ENCODE measurements around the gene SNAPIN. TPM values are rescaled to one million over a fixed set of nuclear protein-coding genes. Genes with fewer than 3 reads are reported as not detected.

SNAPIN gene
- total RNA-seq, 4 donors from 2014 or later, result 58.9 to 77.4 (median 69.4) TPM

DNA sequence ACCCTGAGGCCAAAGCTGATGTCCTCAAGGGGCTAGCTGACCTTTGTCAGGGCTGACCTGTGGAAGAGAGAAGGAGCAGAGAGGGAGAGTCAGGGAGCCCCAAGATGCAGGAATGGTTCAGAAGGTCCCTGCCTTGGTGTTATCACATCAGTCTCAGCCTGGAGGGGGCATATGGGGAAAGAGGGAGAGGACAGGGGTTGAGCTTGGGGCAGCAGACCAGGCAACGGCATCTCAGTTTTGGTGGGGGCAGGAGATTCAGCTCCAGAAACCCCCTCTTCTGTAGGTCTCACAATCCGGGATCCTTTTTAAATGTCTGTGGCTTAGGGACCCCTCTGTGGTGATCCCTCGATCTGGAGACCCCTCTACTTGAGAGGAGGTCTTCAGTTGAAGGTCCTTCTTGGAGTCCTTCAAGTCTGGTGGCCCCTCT is 32.0 kb upstream of the SNAPIN start:
- no peaks in the 10 kb centered on the region for H3K9me3 ChIP-seq
- no peak for ATAC-seq
- peak overlapping the region; percentile 60 to 91 (median 86) for H3K27ac ChIP-seq
- peak overlapping the region; percentile 46 to 61 for H3K4me3 ChIP-seq
- H3K4me1 ChIP-seq, result peaks cover 0 to 55% (median 15%) of the 10 kb centered on the region in 3 donors
- TF ChIP-seq, protein P1, sequence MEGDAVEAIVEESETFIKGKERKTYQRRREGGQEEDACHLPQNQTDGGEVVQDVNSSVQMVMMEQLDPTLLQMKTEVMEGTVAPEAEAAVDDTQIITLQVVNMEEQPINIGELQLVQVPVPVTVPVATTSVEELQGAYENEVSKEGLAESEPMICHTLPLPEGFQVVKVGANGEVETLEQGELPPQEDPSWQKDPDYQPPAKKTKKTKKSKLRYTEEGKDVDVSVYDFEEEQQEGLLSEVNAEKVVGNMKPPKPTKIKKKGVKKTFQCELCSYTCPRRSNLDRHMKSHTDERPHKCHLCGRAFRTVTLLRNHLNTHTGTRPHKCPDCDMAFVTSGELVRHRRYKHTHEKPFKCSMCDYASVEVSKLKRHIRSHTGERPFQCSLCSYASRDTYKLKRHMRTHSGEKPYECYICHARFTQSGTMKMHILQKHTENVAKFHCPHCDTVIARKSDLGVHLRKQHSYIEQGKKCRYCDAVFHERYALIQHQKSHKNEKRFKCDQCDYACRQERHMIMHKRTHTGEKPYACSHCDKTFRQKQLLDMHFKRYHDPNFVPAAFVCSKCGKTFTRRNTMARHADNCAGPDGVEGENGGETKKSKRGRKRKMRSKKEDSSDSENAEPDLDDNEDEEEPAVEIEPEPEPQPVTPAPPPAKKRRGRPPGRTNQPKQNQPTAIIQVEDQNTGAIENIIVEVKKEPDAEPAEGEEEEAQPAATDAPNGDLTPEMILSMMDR (IDR thresholded peaks at IDR 0.05), result no peak
- TF ChIP-seq POLR2A (IDR thresholded peaks at IDR 0.05) (no peak), POLR2AphosphoS5 (IDR thresholded peaks at IDR 0.05) (no peak), EP300 (IDR thresholded peaks at IDR 0.05) (no peak)
- no peaks in the 10 kb centered on the region for H3K27me3 ChIP-seq
- peaks cover 0 to 29% of the 10 kb centered on the region in 2 donors for H3K36me3 ChIP-seq
- WGBS, 2 donors (ENCODE audit: low coverage in 1 of 2), result 14 to 67% methylated on average over 2 to 3 of the region's 3 CpGs

DNA sequence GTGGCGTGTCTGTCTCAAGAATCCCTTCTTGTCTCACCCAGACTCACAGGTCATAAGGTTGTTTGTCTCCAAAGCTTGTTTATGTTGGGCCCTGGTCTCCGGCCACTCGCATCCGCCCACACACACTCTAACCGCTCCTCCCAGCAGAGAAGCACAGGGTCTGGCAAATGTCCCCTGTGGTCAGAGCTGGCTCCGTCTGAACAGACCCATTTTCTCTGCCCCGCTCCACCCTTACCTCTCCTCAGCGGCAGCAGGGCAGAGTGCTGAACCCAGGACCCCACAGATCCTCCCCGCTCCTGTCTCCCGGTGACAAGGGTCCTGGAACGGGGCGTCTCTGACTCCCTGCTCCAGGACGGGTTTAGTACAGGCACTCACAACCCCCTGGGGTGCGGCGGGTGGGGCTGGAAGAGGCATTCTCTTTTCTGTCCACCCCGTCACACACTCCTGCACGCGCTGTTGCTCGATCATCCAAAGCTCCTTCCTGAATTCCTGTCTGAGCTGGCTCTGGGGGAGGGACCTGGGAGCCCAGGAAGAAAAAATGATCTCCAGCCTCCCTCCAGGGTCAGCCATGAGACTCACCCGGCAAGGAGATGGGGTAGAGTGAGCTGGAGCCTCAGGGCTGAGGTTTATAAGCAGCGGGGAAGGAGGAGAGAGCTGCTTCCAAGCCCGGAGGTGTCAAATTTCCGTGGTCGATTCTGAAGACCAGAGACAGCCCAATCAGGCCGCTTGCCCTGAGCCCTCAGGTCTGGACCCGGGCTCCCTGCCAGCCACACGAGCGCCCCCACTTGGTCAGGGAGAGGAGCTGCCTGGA is 31.4 kb upstream of the SNAPIN start, which contains the start of gene S100A13:
TSS of gene S100A13 (minus strand) at position 602 of the 811 bp plus-strand sequence. CDS start 1,033 bp downstream, outside the sequence.
- WGBS, 2 donors (ENCODE audit: low coverage in 1 of 2), result 0 to 7% methylated on average over 3 to 9 of the region's 28 CpGs
- no peaks in the 10 kb centered on the region for H3K27me3 ChIP-seq
- H3K4me1 ChIP-seq, result peaks cover 0 to 55% (median 15%) of the 10 kb centered on the region in 3 donors
- H3K36me3 ChIP-seq, result peaks cover 0 to 29% of the 10 kb centered on the region in 2 donors
- H3K9me3 ChIP-seq, result no peaks in the 10 kb centered on the region
- H3K4me3 ChIP-seq, result peak within 1 kb of the TSS; percentile 46 to 61
- peak within 1 kb of the TSS; percentile 60 to 91 (median 86) for H3K27ac ChIP-seq
- peak; percentile 78 for ATAC-seq
- TF ChIP-seq POLR2A (IDR thresholded peaks at IDR 0.05), result peak; percentile 61 to 80
- peak; percentile 78 for TF ChIP-seq POLR2AphosphoS5 (IDR thresholded peaks at IDR 0.05)
- no peak for TF ChIP-seq EP300 (IDR thresholded peaks at IDR 0.05)
- TF ChIP-seq, protein P1 (IDR thresholded peaks at IDR 0.05), result peak in 3 of 4 experiments; percentile 55 to 69 (median 67)

DNA sequence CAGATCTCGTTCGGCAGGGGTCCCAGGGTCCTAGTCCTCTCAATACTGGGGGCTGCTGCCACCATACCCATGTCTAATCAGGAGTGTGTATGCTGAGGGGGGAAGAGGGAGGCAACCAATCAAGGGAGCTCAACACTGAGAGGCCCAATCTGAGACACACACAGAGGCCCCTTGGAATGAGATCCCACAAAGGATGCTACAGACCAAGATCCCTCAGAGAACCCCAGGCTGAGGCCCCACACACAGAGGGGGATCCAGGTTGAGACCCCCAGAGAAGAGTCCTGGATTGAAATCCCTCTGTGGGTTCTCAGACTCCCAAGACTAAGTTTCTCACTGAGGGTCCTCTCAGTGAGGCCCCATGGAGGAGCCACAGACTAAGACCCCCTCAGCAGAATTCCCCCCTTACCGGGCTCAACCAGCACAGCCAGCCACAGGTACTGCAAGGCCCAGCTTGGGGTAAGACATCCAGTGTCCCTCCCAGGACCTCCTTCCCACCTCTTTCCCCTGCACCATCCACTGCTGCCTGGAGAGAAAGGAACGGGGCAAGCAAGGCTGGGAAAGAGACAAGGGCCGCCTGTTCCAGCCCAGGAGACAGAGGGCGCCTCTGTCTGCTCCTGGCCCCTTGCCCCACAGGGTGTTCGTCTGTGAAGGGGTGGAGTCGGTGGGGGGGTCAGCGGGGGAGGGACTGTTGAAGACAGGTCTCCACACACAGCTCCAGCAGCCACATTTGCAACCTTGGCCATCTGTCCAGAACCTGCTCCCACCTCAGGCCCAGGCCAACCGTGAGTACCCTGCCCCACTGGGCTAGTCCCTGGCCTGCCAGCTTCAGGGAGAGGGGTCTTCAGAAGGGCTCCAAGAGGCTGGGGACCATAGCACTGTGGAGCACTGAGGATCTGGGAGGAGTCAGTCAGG is 30.5 kb upstream of the SNAPIN start, which contains the start of gene S100A1:
TSS of gene S100A1 (plus strand) at position 720 of the 912 bp plus-strand sequence. CDS start 2,088 bp downstream, outside the sequence.
- peaks cover 0 to 23% of the 10 kb centered on the region in 2 donors for H3K36me3 ChIP-seq
- peaks cover 0 to 59% (median 15%) of the 10 kb centered on the region in 3 donors for H3K4me1 ChIP-seq
- no peaks in the 10 kb centered on the region for H3K9me3 ChIP-seq
- ATAC-seq, result peak; percentile 23
- H3K4me3 ChIP-seq, result peak within 1 kb of the TSS; percentile 46 to 61
- H3K27ac ChIP-seq, result peak within 1 kb of the TSS; percentile 60 to 91 (median 86)
- 0 to 80% methylated on average over 1 of the region's 10 CpGs for WGBS, 2 donors (ENCODE audit: low coverage in 1 of 2)
- TF ChIP-seq EP300 (IDR thresholded peaks at IDR 0.05) (no peak), POLR2A (IDR thresholded peaks at IDR 0.05) (no peak), POLR2AphosphoS5 (IDR thresholded peaks at IDR 0.05) (no peak)
- TF ChIP-seq, protein P1 (IDR thresholded peaks at IDR 0.05), result no peak
- no peaks in the 10 kb centered on the region for H3K27me3 ChIP-seq

DNA sequence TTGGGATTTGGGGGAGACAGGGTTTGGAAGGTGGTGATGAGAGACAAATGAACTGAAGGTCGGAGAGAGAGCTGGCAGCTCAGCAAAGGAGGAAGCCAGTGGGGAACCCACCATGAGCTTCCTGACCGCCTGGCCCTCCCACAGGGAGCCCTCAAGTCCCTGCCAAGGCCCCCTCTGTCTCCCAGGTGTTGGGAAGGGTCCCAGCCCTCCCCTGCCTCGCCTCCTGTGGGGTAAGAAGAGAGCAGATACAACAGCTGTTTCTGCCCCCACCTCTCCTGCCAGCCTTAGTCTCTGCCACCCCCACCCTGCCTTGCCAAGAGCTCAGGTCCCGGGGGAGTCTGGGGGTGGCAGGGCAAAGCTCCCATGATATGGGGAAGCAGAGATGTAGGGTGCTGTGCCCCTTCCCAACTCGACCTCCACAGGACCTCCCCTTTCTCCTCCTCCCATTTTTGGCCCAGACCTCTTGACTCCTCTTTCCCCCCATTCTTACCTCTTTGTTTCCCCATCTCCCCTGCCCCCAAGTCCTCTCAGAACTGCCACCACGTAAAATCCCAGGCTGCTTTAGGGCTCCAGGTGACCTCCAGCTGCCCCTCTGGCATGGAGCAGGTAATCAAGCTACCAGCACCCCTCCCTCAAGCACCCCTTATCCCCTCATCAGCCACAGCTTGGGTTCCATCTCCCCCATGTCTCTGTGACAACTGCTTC is 29.7 kb upstream of the SNAPIN start:
- no peaks in the 10 kb centered on the region for H3K27me3 ChIP-seq
- no peak overlapping the region for H3K4me3 ChIP-seq
- TF ChIP-seq POLR2A (IDR thresholded peaks at IDR 0.05) (no peak), POLR2AphosphoS5 (IDR thresholded peaks at IDR 0.05) (no peak), EP300 (IDR thresholded peaks at IDR 0.05) (no peak)
- TF ChIP-seq, protein P1 (IDR thresholded peaks at IDR 0.05), result no peak
- 74 to 100% methylated on average over 1 to 3 of the region's 6 CpGs for WGBS, 2 donors (ENCODE audit: low coverage in 1 of 2)
- ATAC-seq, result no peak
- H3K36me3 ChIP-seq, result peaks cover 0 to 15% of the 10 kb centered on the region in 2 donors
- peaks cover 0 to 60% (median 15%) of the 10 kb centered on the region in 3 donors for H3K4me1 ChIP-seq
- H3K9me3 ChIP-seq, result no peaks in the 10 kb centered on the region
- H3K27ac ChIP-seq, result peak overlapping the region in 3 of 4 donors; percentile 83 to 91 (median 88)

All from gastroesophageal sphincter (tissue), 4 donors.